ENCODE measurements around the gene NXPH3.

NXPH3 gene

GRCh38 chr17:49530118-49530517, 45.6 kb upstream of the NXPH3 start:
- no peaks in the 10 kb centered on the region for H3K4me1 ChIP-seq (ENCODE audit: low read length)
- H3K27ac ChIP-seq (ENCODE audit: low read length): no peak overlapping the region
- no peak for TF ChIP-seq CTCF (IDR thresholded peaks at IDR 0.05; ENCODE audit: low read length)
- TF ChIP-seq EZH2 (optimal IDR thresholded peaks at IDR 0.05; ENCODE audit: low read depth, low read length): no peak
- TF ChIP-seq EZH2phosphoT487 (IDR thresholded peaks at IDR 0.05; ENCODE audit: low read length): no peak

GRCh38 chr17:49543860-49544259, 31.8 kb upstream of the NXPH3 start:
- Histone ChIP-seq H3K9me3 (replicated peaks; ENCODE audit: insufficient read depth, low read length) (no peaks in the 10 kb centered on the region), H3K4me1 (ENCODE audit: low read length) (no peaks in the 10 kb centered on the region), H3K9me2 (replicated peaks; ENCODE audit: insufficient read depth, low read length) (no peaks in the 10 kb centered on the region), H3F3A (ENCODE audit: insufficient read depth, low read length) (no peaks in the 10 kb centered on the region), H3K27ac (ENCODE audit: low read length) (no peak overlapping the region), H3K9ac (ENCODE audit: low read length) (no peak overlapping the region), H3K4me2 (ENCODE audit: low read depth, low read length) (no peak overlapping the region), H4K20me1 (ENCODE audit: insufficient read depth, low read length) (no peaks in the 10 kb centered on the region), H3K27me3 (replicated peaks; ENCODE audit: insufficient read depth, low read length) (peaks cover 58% of the 10 kb centered on the region), H3K4me3 (ENCODE audit: low read length) (no peak overlapping the region), H3K36me3 (replicated peaks; ENCODE audit: insufficient read depth, low read length) (no peaks in the 10 kb centered on the region), H2AFZ (ENCODE audit: low read length) (no peak overlapping the region), H3K79me2 (ENCODE audit: low read length) (no peaks in the 10 kb centered on the region)
- DNase-seq: no peak
- TF ChIP-seq EZH2 (optimal IDR thresholded peaks at IDR 0.05; ENCODE audit: low read depth, low read length): no peak
- TF ChIP-seq EZH2phosphoT487 (IDR thresholded peaks at IDR 0.05; ENCODE audit: low read length): no peak
- TF ChIP-seq CTCF (IDR thresholded peaks at IDR 0.05; ENCODE audit: low read length): no peak

More at GRCh38 chr17:49530118-49530517, 45.6 kb upstream of the NXPH3 start:
- no peak overlapping the region for H3K4me3 ChIP-seq (ENCODE audit: low read length)
- H3K79me2 ChIP-seq (ENCODE audit: low read length): no peaks in the 10 kb centered on the region
- H3K4me2 ChIP-seq (ENCODE audit: low read depth, low read length): no peak overlapping the region
- no peaks in the 10 kb centered on the region for H3K9me2 ChIP-seq (replicated peaks; ENCODE audit: insufficient read depth, low read length)
- no peak overlapping the region for H2AFZ ChIP-seq (ENCODE audit: low read length)
- no peak overlapping the region for H3K9ac ChIP-seq (ENCODE audit: low read length)
- H3F3A ChIP-seq (ENCODE audit: insufficient read depth, low read length): no peaks in the 10 kb centered on the region
- H3K27me3 ChIP-seq (replicated peaks; ENCODE audit: insufficient read depth, low read length): peaks cover 99% of the 10 kb centered on the region
- DNase-seq: no peak
- H3K36me3 ChIP-seq (replicated peaks; ENCODE audit: insufficient read depth, low read length): no peaks in the 10 kb centered on the region
- H4K20me1 ChIP-seq (ENCODE audit: insufficient read depth, low read length): no peaks in the 10 kb centered on the region
- no peaks in the 10 kb centered on the region for H3K9me3 ChIP-seq (replicated peaks; ENCODE audit: insufficient read depth, low read length)

- Histone ChIP-seq H3K4me3 (ENCODE audit: low read length) (no peak overlapping the region), H3K9me3 (replicated peaks; ENCODE audit: insufficient read depth, low read length) (no peaks in the 10 kb centered on the region), H2AFZ (ENCODE audit: low read length) (no peak overlapping the region), H4K20me1 (ENCODE audit: insufficient read depth, low read length) (no peaks in the 10 kb centered on the region), H3K27me3 (replicated peaks; ENCODE audit: insufficient read depth, low read length) (peaks cover 64% of the 10 kb centered on the region), H3K27ac (ENCODE audit: low read length) (no peak overlapping the region), H3F3A (ENCODE audit: insufficient read depth, low read length) (no peaks in the 10 kb centered on the region), H3K9me2 (replicated peaks; ENCODE audit: insufficient read depth, low read length) (no peaks in the 10 kb centered on the region), H3K4me2 (ENCODE audit: low read depth, low read length) (no peak overlapping the region), H3K9ac (ENCODE audit: low read length) (no peak overlapping the region), H3K79me2 (ENCODE audit: low read length) (no peaks in the 10 kb centered on the region), H3K36me3 (replicated peaks; ENCODE audit: insufficient read depth, low read length) (no peaks in the 10 kb centered on the region), H3K4me1 (ENCODE audit: low read length) (no peaks in the 10 kb centered on the region)
- TF ChIP-seq CTCF (IDR thresholded peaks at IDR 0.05; ENCODE audit: low read length): no peak
- no peak for TF ChIP-seq EZH2 (optimal IDR thresholded peaks at IDR 0.05; ENCODE audit: low read depth, low read length)
- TF ChIP-seq EZH2phosphoT487 (IDR thresholded peaks at IDR 0.05; ENCODE audit: low read length): no peak
- no peak for DNase-seq
Observed at GRCh38 chr17:49545007-49545660, 30.5 kb upstream of the NXPH3 start.
